ENCODE results near the gene ZNF600. TPM values are rescaled to one million over a fixed set of nuclear protein-coding genes. Genes with fewer than 3 reads are reported as not detected.
"Not testable (repeated sequence)": the region's sequence is repeated elsewhere in the genome, so short reads cannot be mapped to it uniquely, and the experiment has no call there.

ZNF600 gene
- 10 to 100 TPM in 1 of 2 donors, 1 to 10 TPM in 1; 8.7 to 21.2 TPM for total RNA-seq

DNA sequence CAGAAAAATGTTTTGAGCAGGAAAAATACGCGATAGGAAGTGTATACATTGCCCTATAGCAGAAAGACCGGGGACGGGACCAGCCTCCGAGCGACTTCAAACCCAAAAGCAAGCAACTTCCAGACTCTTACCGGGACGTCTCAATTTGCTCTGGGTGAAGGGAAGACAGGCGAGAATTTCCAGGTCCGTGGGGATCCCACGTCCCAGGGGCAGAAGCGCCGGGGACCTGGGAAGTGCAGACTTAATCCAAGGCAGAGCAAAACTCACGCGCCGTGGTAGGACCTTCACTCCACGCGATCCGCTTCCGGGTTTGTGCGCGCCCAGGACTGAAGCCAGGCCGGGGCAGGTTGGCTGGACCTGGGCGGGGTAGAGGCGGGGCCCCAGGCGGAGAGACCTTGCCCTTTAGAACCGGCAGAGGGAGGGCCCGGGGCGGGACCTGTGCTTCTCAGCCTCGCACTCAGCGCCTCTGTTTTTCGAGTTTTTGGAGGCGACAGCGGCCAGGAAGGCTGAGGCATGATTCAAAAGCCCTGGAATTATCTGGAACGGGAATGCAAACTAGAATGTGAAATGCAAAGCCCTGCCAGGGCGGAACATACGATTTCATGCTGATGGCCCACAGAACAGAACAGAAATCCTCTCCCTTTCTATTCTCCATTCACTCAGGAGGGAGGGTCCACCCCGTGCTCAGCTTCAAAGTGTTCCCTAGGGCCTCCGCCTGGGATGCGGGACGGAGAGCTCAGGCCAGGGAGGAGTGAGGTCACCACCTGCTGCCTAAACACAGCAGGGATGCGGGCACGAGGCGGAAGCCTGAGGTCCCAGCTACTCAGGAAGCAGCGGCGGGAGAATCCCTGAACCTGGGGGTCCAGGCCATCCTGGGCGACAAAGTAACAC is at the start of gene ZNF600:
TSS of gene ZNF600 (minus strand) at position 328 of the 891 bp plus-strand sequence. CDS start 7,903 bp downstream, outside the sequence.
- H3K4me3 ChIP-seq = peak within 1 kb of the TSS; percentile 47 to 61
- intact Hi-C loops (cut with DNase I); H3K9me3 ChIP-seq; H3K4me1 ChIP-seq (replicated peaks); H3K27me3 ChIP-seq (replicated peaks; ENCODE audit: insufficient read depth); H3K36me3 ChIP-seq: not testable (repeated sequence)
- WGBS = 1% methylated on average over 41 of the region's 47 CpGs
- peak within 1 kb of the TSS; percentile 70 for H3K27ac ChIP-seq
- TF ChIP-seq POLR2A (IDR thresholded peaks at IDR 0.05) (peak; percentile 62), POLR2AphosphoS5 (IDR thresholded peaks at IDR 0.05) (peak; percentile 82)
- TF ChIP-seq, protein P1, sequence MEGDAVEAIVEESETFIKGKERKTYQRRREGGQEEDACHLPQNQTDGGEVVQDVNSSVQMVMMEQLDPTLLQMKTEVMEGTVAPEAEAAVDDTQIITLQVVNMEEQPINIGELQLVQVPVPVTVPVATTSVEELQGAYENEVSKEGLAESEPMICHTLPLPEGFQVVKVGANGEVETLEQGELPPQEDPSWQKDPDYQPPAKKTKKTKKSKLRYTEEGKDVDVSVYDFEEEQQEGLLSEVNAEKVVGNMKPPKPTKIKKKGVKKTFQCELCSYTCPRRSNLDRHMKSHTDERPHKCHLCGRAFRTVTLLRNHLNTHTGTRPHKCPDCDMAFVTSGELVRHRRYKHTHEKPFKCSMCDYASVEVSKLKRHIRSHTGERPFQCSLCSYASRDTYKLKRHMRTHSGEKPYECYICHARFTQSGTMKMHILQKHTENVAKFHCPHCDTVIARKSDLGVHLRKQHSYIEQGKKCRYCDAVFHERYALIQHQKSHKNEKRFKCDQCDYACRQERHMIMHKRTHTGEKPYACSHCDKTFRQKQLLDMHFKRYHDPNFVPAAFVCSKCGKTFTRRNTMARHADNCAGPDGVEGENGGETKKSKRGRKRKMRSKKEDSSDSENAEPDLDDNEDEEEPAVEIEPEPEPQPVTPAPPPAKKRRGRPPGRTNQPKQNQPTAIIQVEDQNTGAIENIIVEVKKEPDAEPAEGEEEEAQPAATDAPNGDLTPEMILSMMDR (IDR thresholded peaks at IDR 0.05) = peak in 2 of 4 experiments; percentile 55 to 56
- DNase-seq (ENCODE audit: low spot score) = peak; percentile 92

DNA sequence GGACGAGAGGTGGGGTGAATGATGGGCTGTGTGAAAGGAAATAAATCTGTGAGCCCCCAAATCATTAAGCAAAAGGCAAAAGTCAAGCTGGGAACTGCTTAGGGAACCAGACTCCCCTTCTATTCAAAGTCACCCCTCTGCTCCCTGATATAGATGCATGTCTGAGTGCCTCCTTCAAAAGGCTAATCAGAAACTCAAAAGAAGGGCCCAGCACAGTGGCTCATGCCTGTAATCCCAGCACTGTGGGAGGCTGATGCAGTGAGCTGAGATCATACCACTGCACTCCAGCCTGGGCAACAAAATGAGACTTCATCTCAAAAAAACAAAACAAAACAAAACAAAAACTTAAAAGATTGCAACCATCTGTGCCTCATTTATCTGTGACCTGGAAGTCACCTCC is 47.7 kb upstream of the ZNF600 start:
- H3K4me3 ChIP-seq; H3K27me3 ChIP-seq (replicated peaks; ENCODE audit: insufficient read depth); H3K27ac ChIP-seq; H3K9me3 ChIP-seq; H3K4me1 ChIP-seq (replicated peaks); H3K36me3 ChIP-seq; intact Hi-C loops (cut with DNase I); DNase-seq (ENCODE audit: low spot score): not testable (repeated sequence)
- WGBS = 72% methylated on average over 1 of the region's 1 CpG

DNA sequence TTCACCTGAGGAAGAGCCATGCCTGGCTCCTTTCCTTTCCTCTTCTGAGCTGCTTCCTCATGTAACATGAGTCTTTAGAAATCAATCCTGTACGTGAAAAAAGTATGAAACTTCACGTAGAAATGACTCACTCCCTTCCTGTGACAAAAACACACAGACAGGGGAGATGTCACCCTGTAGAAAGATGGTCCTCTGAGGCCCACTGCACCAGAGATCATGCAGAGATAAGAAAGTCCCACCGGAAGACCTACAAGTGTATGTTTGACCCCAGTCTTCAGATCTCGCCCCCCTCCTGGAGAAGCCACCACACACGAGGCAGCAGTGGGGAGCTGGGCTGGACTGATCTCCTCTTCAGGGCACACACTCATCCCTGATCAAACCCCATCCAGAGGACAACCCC is 47.0 kb upstream of the ZNF600 start:
- H3K27me3 ChIP-seq (replicated peaks; ENCODE audit: insufficient read depth); H3K9me3 ChIP-seq; intact Hi-C loops (cut with DNase I); H3K27ac ChIP-seq; H3K36me3 ChIP-seq; H3K4me1 ChIP-seq (replicated peaks); H3K4me3 ChIP-seq; DNase-seq (ENCODE audit: low spot score): not testable (repeated sequence)
- WGBS = 51% methylated on average over 5 of the region's 5 CpGs

DNA sequence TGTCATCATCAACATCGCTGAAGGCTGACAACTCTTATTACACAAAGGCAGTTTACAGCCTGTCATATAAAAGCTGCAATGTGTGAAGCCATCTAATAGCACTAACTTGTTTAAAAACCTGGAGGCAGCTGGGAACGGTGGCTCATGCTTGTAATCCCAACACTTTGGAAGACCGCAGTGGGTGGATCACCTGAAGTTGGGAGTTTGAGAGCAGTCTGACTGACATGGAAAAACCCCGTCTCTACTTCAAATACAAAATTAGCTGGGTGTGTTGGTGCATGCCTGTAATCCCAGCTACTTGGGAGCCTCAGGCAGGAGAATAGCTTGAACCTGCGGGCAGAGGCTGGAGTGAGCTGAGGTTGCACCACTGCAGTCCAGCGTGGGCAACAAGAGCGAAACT is 43.3 kb upstream of the ZNF600 start:
- intact Hi-C loops (cut with DNase I); H3K9me3 ChIP-seq; H3K27me3 ChIP-seq (replicated peaks; ENCODE audit: insufficient read depth); DNase-seq (ENCODE audit: low spot score); H3K27ac ChIP-seq; H3K4me3 ChIP-seq; H3K36me3 ChIP-seq; H3K4me1 ChIP-seq (replicated peaks): not testable (repeated sequence)
- WGBS = 63% methylated on average over 7 of the region's 7 CpGs

DNA sequence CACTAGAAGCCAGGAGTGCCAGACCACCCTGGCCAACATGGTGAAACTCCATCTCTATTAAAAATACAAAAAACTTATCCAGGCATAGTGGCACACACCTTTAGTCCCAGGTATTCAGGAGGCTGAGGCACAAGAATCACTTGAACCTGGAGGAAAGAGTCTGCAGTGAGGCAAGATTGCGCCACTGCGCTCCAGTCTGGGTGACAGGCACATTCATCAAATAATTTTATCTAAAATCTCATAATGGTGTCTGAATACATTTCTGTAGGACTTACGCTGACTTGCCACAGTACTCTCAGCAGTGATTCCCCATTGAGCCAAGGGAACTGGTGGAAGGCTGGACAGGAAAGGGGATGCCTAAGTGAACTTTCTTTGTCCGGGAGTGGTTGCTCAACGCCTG is 39.2 kb upstream of the ZNF600 start:
- no peak overlapping the region for H3K27ac ChIP-seq
- intact Hi-C loops (cut with DNase I) = no loop called here
- TF ChIP-seq, protein P1 (IDR thresholded peaks at IDR 0.05) = no peak
- no peak for TF ChIP-seq POLR2A (IDR thresholded peaks at IDR 0.05)
- no peak for TF ChIP-seq POLR2AphosphoS5 (IDR thresholded peaks at IDR 0.05)
- DNase-seq (ENCODE audit: low spot score) = no peak
- WGBS = 87% methylated on average over 5 of the region's 5 CpGs
- H3K36me3 ChIP-seq = no peaks in the 10 kb centered on the region
- H3K4me1 ChIP-seq (replicated peaks) = no peaks in the 10 kb centered on the region
- no peak overlapping the region for H3K4me3 ChIP-seq
- no peaks in the 10 kb centered on the region for H3K9me3 ChIP-seq
- H3K27me3 ChIP-seq (replicated peaks; ENCODE audit: insufficient read depth) = no peaks in the 10 kb centered on the region

DNA sequence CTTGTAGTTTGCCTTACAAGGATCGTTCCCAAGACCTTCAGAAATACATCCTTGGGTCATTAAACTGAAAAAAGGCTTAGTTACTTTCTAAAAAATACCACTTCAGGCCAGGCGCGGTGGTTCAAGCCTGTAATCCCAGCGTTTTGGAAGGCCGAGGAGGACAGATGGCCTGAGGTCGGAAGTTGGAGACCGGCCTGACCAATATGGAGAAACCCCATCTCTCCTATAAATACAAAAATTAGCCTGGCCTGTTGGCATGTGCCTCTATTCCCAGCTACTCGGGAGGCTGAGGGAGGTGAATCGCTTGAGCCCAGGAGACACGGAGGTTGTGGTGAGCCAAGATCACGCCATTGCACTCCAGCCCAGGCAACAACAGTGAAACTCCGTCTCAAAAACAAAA is 37.1 kb upstream of the ZNF600 start:
- H3K27me3 ChIP-seq (replicated peaks; ENCODE audit: insufficient read depth) = no peaks in the 10 kb centered on the region
- H3K27ac ChIP-seq = no peak overlapping the region
- H3K4me3 ChIP-seq = no peak overlapping the region
- H3K4me1 ChIP-seq (replicated peaks) = no peaks in the 10 kb centered on the region
- no peaks in the 10 kb centered on the region for H3K36me3 ChIP-seq
- intact Hi-C loops (cut with DNase I) = no loop called here
- WGBS = 94% methylated on average over 12 of the region's 12 CpGs
- no peaks in the 10 kb centered on the region for H3K9me3 ChIP-seq
- DNase-seq (ENCODE audit: low spot score) = no peak
- no peak for TF ChIP-seq POLR2A (IDR thresholded peaks at IDR 0.05)
- no peak for TF ChIP-seq POLR2AphosphoS5 (IDR thresholded peaks at IDR 0.05)
- TF ChIP-seq, protein P1 (IDR thresholded peaks at IDR 0.05) = no peak

DNA sequence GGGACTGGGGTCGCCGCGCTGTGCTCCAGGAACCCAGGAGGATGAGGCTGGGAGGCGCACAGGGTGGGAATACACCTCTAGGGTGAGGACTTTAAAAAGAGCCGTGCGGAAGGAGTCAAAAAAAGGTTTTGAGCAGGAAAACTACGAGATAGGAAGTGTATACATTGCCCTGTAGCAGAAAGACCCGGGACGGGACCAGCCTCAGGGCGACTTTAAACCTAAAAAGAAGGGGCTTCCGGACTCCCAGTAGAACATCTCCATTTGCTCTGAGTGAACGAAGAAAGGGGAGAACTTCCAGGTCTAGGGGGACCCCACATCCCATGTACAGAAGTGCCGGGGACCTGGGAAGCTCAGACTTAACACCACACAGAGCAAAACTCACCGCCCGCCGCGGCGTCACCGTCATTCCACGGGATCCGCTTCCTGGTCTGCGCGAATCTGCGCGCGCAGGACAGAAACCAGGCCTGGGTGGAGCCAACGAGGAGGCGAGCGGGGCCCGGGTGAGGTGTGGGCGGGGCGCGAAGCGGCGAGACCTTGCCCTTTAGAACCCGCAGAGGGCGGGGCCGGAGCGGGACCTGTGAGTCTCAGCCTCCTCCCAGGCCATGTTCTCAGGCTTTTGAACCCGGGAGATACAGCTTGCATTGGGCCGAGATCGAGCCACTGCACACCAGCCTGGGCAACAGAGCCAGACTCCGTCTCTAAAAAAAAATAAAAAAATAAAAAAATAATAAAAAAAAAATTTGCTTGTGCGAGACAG is 34.8 kb upstream of the ZNF600 start, which contains the start of gene ZNF28:
TSS of gene ZNF28 (minus strand) at position 430 of the 757 bp plus-strand sequence. CDS start 3,675 bp downstream, outside the sequence.
- under 1% methylated on average over 37 of the region's 44 CpGs for WGBS
- H3K4me3 ChIP-seq = peak within 1 kb of the TSS; percentile 46 to 49
- H3K27me3 ChIP-seq (replicated peaks; ENCODE audit: insufficient read depth); H3K9me3 ChIP-seq; H3K4me1 ChIP-seq (replicated peaks); H3K36me3 ChIP-seq; intact Hi-C loops (cut with DNase I): not testable (repeated sequence)
- peak; percentile 27 for DNase-seq (ENCODE audit: low spot score)
- peak within 1 kb of the TSS; percentile 8 to 49 for H3K27ac ChIP-seq

DNA sequence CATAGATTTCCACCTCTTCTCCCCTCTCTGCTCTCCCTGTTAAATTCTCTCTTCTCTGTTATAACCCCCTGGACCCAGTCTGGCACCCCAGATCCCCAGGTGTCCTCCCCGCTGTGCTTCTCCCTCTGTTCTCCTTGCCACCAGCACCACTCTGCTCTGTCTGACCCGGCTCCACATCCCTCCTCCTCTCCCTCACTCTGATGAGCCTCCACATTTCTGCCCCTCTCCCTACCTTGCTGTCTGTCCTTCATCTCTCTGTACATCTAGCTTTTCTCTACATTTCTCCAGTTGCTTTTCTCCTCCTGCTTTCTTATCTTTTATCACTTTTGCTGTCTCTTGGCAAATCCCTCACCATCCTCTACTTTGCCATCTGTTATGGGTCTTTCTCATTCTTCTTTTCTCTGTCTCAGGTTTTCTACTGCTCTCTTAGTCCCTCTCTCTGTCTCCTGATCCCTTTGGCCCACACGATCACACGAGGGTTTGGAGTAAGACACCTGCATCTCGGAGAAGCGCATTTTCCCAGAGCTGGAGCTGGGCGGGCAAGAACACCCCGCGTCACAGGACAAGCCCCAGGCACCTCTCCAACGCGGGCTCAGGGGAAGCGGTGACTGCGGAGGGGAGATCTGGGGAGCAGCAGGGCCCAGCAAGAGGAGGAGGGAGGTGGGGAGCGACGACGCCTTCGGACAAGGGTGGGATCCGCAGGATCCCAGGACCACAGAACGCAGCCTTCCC is 34.0 kb upstream of the ZNF600 start:
- H3K4me1 ChIP-seq (replicated peaks); H3K36me3 ChIP-seq; H3K27me3 ChIP-seq (replicated peaks; ENCODE audit: insufficient read depth); intact Hi-C loops (cut with DNase I); DNase-seq (ENCODE audit: low spot score); H3K9me3 ChIP-seq: not testable (repeated sequence)
- WGBS = 9% methylated on average over 15 of the region's 19 CpGs
- peak overlapping the region; percentile 46 to 49 for H3K4me3 ChIP-seq
- peak overlapping the region; percentile 8 to 49 for H3K27ac ChIP-seq

All from prostate gland (tissue), 2 donors.